HG02885 (cell line): ENCODE results near the gene SSRP1.

ENCODE experiments used
- ATAC-seq: cut with Tn5 transposase; IDR thresholded peaks from one replicate; pipeline ENCODE4 v1.9.1; 2021; ENCODE audit warnings: mild to moderate bottlenecking; ENCODE audit not compliant: unreplicated experiment, poor library complexity

SSRP1 gene

GRCh38 chr11:57276971-57277675 is 58.6 kb downstream of the SSRP1 start:
- ATAC-seq, result no peak

GRCh38 chr11:57276169-57276970 is 59.3 kb downstream of the SSRP1 start:
- ATAC-seq, result no peak
